VCaP (cell line): ENCODE data around the gene SESN3.

Experiments used
- H3K27ac ChIP-seq: fragments of 450-650 bp; 2 replicates; pipeline ENCODE4 v1.5.1; 2017
- TF ChIP-seq, protein P1 (sequence below): fragments of 450-650 bp; conservative IDR thresholded peaks from 2 replicates; pipeline ENCODE4 v1.5.1; 2017; ENCODE audit warnings: mild to moderate bottlenecking, moderate library complexity

The SESN3 gene

DNA sequence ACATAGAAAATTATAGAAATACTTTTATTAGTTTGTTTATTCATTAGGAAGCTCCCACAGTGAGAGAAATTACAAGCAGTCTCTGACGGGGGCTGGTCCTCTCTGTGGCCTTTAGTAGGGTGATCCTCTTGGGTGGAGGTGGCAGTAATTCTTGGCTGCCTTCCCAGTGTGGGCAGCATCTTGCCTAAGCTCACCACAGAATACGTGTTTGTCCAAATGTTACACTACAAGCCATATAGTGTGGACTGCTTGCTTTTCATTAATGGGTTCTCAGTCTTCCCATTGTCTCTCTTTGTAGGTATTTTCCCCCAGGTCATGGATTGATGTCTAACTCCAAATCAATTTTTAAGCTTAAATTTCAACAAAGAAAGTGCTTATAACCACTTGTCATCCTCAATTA is 98.0 kb downstream of the SESN3 start:
- TF ChIP-seq, protein P1, sequence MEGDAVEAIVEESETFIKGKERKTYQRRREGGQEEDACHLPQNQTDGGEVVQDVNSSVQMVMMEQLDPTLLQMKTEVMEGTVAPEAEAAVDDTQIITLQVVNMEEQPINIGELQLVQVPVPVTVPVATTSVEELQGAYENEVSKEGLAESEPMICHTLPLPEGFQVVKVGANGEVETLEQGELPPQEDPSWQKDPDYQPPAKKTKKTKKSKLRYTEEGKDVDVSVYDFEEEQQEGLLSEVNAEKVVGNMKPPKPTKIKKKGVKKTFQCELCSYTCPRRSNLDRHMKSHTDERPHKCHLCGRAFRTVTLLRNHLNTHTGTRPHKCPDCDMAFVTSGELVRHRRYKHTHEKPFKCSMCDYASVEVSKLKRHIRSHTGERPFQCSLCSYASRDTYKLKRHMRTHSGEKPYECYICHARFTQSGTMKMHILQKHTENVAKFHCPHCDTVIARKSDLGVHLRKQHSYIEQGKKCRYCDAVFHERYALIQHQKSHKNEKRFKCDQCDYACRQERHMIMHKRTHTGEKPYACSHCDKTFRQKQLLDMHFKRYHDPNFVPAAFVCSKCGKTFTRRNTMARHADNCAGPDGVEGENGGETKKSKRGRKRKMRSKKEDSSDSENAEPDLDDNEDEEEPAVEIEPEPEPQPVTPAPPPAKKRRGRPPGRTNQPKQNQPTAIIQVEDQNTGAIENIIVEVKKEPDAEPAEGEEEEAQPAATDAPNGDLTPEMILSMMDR = no peak
- H3K27ac ChIP-seq = no peak overlapping the region

DNA sequence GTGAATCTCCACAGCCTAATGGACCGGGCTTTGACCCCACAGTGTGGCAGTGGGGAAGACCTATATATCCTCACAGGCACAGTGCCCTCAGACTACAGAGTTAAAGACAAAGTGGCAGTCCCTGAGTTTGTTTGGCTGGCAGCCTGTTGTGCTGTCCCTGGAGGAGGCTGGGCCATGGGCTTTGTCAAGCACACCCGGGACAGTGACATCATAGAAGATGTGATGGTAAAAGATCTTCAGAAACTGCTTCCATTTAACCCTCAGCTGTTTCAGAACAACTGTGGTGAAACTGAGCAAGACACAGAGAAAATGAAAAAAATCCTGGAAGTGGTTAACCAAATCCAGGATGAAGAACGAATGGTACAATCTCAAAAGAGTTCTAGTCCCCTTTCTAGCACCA is 102.4 kb downstream of the SESN3 start:
- TF ChIP-seq, protein P1 = no peak
- H3K27ac ChIP-seq = no peak overlapping the region

DNA sequence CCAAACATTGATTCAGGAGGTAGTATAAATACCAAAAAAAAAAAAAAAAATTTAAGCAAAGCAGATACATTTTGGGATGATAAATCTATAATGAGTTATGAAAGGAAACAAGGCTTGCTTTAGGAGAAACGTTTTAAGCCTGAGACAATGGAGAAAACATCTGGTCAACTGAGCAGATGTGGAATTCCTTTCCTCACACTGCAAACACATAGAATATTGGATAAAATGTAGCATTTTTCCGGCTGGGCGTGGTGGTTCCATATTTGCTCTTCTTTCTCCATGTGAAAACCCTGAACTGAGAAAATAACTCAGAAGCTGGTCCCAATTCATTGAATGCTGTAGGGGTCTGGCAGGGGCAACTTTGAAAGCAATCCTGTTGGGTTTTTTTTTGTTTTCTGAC is 107.4 kb downstream of the SESN3 start:
- no peak overlapping the region for H3K27ac ChIP-seq
- TF ChIP-seq, protein P1 = no peak

DNA sequence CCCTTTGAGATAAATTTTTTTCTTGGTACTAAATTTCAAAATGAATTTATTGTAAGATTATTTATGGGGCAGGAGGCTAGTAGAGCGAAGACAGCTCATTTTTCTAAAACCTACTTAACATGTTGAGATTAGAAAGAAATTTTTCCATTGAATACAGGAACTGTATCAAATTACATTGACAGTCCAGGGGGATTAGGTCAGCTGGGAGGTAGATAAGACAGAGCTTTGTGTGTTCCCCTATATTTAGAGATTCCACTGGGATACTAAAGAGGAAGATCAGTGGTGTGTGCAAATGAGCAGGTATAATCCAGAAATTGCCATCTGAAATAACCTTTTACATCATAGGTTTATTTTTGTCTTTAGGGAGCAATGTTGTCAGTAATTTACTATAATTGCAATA is 109.3 kb downstream of the SESN3 start:
- TF ChIP-seq, protein P1 = no peak
- H3K27ac ChIP-seq = no peak overlapping the region

DNA sequence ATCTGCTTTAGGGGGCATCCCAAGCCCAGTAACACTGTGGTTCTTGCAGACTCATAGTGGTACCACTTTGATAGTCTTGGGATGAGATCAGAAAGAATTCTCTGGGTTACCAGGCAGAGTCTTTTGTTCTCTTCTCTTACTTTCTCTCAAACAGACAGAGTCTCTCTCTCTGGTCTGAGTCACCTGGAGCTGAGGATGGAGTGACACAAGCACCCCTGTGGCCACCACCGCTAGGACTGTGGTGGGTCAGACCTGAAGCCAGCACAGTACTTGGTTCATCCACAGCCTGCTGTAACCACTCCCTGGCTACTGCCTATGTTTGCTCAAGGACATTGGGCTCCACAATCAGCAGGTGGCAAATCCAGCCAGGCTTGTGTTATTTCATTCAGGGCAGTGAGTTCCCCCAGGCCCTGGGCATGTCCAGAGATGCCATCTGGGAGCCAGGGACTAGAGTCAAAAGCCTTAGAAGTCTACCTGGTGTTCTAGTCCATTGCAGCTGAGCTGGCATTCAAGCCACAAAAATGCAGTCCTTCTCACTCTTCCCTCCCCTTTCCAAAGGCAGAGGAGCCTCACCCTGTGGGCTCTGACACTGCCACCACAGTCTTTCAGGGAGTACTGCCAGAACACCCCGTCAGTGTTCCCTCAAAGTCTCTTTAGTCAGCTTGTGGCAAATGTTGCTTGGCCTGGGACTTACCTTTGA is 111.5 kb downstream of the SESN3 start:
- H3K27ac ChIP-seq = no peak overlapping the region
- TF ChIP-seq, protein P1 = no peak

DNA sequence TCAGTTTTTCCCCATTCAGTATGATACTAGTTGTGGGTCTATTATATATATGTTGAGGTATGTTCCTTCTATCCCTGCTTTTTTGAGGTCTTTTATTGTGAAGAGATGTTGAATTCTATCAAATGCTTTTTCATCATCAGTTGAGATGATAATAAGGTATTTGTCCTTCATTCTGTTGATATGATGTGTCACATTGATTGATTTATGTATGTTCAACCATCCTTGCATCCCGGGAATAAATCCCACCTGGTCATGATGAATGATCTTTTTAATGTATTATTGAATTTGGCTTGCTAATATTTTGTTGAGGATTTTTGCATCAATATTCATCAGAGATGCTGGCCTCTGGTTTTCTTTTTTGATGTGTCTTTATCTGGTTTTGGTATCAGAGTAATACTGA is 115.4 kb downstream of the SESN3 start:
- TF ChIP-seq, protein P1 = no peak
- no peak overlapping the region for H3K27ac ChIP-seq
